SH-SY5Y (cell line): ENCODE measurements around the gene TUBB4B.

Source experiments
- GATA2 ChIP-seq: IDR thresholded peaks from 2 replicates; pipeline ENCODE4 v1.6.1; 2011; ENCODE audit warnings: mild to moderate bottlenecking, low read depth, low read length
- GATA3 ChIP-seq: IDR thresholded peaks from 2 replicates; pipeline ENCODE4 v1.6.1; 2011; ENCODE audit warnings: low read depth, mild to moderate bottlenecking, low read length, moderate library complexity

GRCh38 chr9:137264067-137264466, 23.0 kb downstream of the TUBB4B start:
- TF ChIP-seq GATA2 (no peak), GATA3 (no peak)
